ENCODE results near the gene GDPD4.

Gene GDPD4

GRCh38 chr11:77316733-77317342 lies 15.4 kb upstream of the GDPD4 start:
- H3K4me3 ChIP-seq (ENCODE audit: low read depth, low read length) = no peak overlapping the region
- no peak for DNase-seq (ENCODE audit: low read depth, low spot score)
- no peak for TF ChIP-seq CTCF (IDR thresholded peaks at IDR 0.05; ENCODE audit: low read depth, low read length)
- in situ Hi-C loops (cut with HindIII; ENCODE audit: low sequenced_read_pairs) = no loop called here

GRCh38 chr11:77312107-77312506 lies 10.6 kb upstream of the GDPD4 start:
- DNase-seq (ENCODE audit: low read depth, low spot score) = no peak
- in situ Hi-C loops (cut with HindIII; ENCODE audit: low sequenced_read_pairs) = no loop called here
- TF ChIP-seq CTCF (IDR thresholded peaks at IDR 0.05; ENCODE audit: low read depth, low read length) = no peak
- H3K4me3 ChIP-seq (ENCODE audit: low read depth, low read length) = no peak overlapping the region

GRCh38 chr11:77311701-77312100 lies 10.2 kb upstream of the GDPD4 start:
- no peak overlapping the region for H3K4me3 ChIP-seq (ENCODE audit: low read depth, low read length)
- TF ChIP-seq CTCF (IDR thresholded peaks at IDR 0.05; ENCODE audit: low read depth, low read length) = no peak
- in situ Hi-C loops (cut with HindIII; ENCODE audit: low sequenced_read_pairs) = no loop called here
- no peak for DNase-seq (ENCODE audit: low read depth, low spot score)

GRCh38 chr11:77310721-77311120 lies 9.2 kb upstream of the GDPD4 start:
- no peak for DNase-seq (ENCODE audit: low read depth, low spot score)
- no peak overlapping the region for H3K4me3 ChIP-seq (ENCODE audit: low read depth, low read length)
- TF ChIP-seq CTCF (IDR thresholded peaks at IDR 0.05; ENCODE audit: low read depth, low read length) = no peak
- in situ Hi-C loops (cut with HindIII; ENCODE audit: low sequenced_read_pairs) = no loop called here

- TF ChIP-seq CTCF (IDR thresholded peaks at IDR 0.05; ENCODE audit: low read depth, low read length) = no peak
- in situ Hi-C loops (cut with HindIII; ENCODE audit: low sequenced_read_pairs) = no loop called here
- H3K4me3 ChIP-seq (ENCODE audit: low read depth, low read length) = no peak overlapping the region
- DNase-seq (ENCODE audit: low read depth, low spot score) = no peak
Observed at GRCh38 chr11:77309401-77310085, 8.1 kb upstream of the GDPD4 start.

- H3K4me3 ChIP-seq (ENCODE audit: low read depth, low read length) = no peak overlapping the region
- TF ChIP-seq CTCF (IDR thresholded peaks at IDR 0.05; ENCODE audit: low read depth, low read length) = no peak
- no peak for DNase-seq (ENCODE audit: low read depth, low spot score)
- in situ Hi-C loops (cut with HindIII; ENCODE audit: low sequenced_read_pairs) = no loop called here
Observed at GRCh38 chr11:77308838-77309237, 7.4 kb upstream of the GDPD4 start.

Measured in astrocyte of the spinal cord (primary cell).